ENCODE results near the gene VCAM1. TPM values are rescaled to one million over a fixed set of nuclear protein-coding genes. Genes with fewer than 3 reads are reported as not detected.

Gene VCAM1
- total and polyA plus RNA-seq, 2 of the 8 experiments (the other 6 are each of a cell fraction or from before 2014, with no cell fraction given): 0.21 TPM; not detected in 1

- H2BK15ac ChIP-seq (ENCODE audit: low read length): no peak overlapping the region
- no peak overlapping the region for H2AFZ ChIP-seq (ENCODE audit: low read length)
- no peaks in the 10 kb centered on the region for H3K36me3 ChIP-seq (ENCODE audit: control insufficient read depth in 2 of 4, insufficient read depth in 4 of 4, low read length in 3 of 4)
- H3K27me3 ChIP-seq (replicated peaks in 1 of 4; ENCODE audit: control insufficient read depth in 3 of 4, extremely low read depth in 1 of 4, insufficient read depth in 3 of 4, low read length in 3 of 4): no peaks in the 10 kb centered on the region
- H3K9me3 ChIP-seq (ENCODE audit: insufficient read depth in 2 of 2, low read depth in 1 of 2, low read length in 1 of 2): no peaks in the 10 kb centered on the region
- H3K27ac ChIP-seq (ENCODE audit: low read depth, low read length): no peak overlapping the region
- no peak overlapping the region for H4K91ac ChIP-seq (replicated peaks; ENCODE audit: insufficient read length, low read length)
- no peak overlapping the region for H2BK20ac ChIP-seq (ENCODE audit: low read length)
- H3K4me1 ChIP-seq (replicated peaks in 1 of 4; ENCODE audit: control insufficient read depth in 3 of 4, insufficient read depth in 4 of 4, low read length in 3 of 4): no peaks in the 10 kb centered on the region
- H3K23me2 ChIP-seq (ENCODE audit: low read depth, low read length): no peaks in the 10 kb centered on the region
- H3K4me3 ChIP-seq (ENCODE audit: extremely low read depth in 1 of 4, insufficient read depth in 2 of 4, low read depth in 3 of 4, low read length in 4 of 4): no peak overlapping the region
- H2BK12ac ChIP-seq (ENCODE audit: low read depth, low read length): no peak overlapping the region
- no peak overlapping the region for H2BK5ac ChIP-seq (ENCODE audit: low read depth, low read length)
- H3K56ac ChIP-seq (replicated peaks; ENCODE audit: insufficient read length, low read depth, low read length): no peak overlapping the region
- H3K23ac ChIP-seq (ENCODE audit: insufficient read length): no peak overlapping the region
- H4K8ac ChIP-seq (ENCODE audit: extremely low read depth, insufficient read depth, low read length): no peak overlapping the region
- no peaks in the 10 kb centered on the region for H3K79me2 ChIP-seq (ENCODE audit: control insufficient read depth in 1 of 2, insufficient read depth in 2 of 2, low read length in 2 of 2)
- ChIA-PET CTCF (ENCODE audit: partially characterized antibody) (interaction anchor here (0.6 to 3.1 kb wide), 8 partner anchors 8 to 207 kb away, joined by 3 to 7 read pairs (median 3); no protein-coding TSS in a partner anchor), POLR2A (ENCODE audit: partially characterized antibody) (no interaction called here)
- FAIRE-seq (no peak), DNase-seq (ENCODE audit: low read depth in 1 of 2, low spot score in 2 of 2) (no peak)
- H4K20me1 ChIP-seq (replicated peaks in 1 of 2; ENCODE audit: control insufficient read depth in 1 of 2, insufficient read depth in 2 of 2, low read length in 2 of 2): no peaks in the 10 kb centered on the region
- no peak overlapping the region for H2AK5ac ChIP-seq (ENCODE audit: low read depth, low read length)
- no peak overlapping the region for H3K18ac ChIP-seq (ENCODE audit: extremely low read depth, low read length)
- H3K79me1 ChIP-seq (ENCODE audit: low read depth, low read length): no peaks in the 10 kb centered on the region
- 86 to 100% methylated on average over 1 to 9 of the region's 9 CpGs for WGBS, 2 experiments (ENCODE audit: extremely low coverage in 1 of 2, insufficient coverage in 1 of 2, insufficient read length in 1 of 2, insufficient replicate concordance in 2 of 2, low coverage in 1 of 2, low lambda C conversion rate in 2 of 2, missing lambda C conversion rate in 1 of 2)
- H3K4me2 ChIP-seq (ENCODE audit: insufficient read depth in 1 of 2, low read depth in 2 of 2, low read length in 2 of 2): no peak overlapping the region
- H3K14ac ChIP-seq (ENCODE audit: insufficient read length): no peak overlapping the region
- no peak overlapping the region for H2BK120ac ChIP-seq (replicated peaks; ENCODE audit: low read depth, low read length)
- H3K4ac ChIP-seq (replicated peaks; ENCODE audit: insufficient read length, low read depth, low read length): no peak overlapping the region
- H3K9ac ChIP-seq (replicated peaks in 1 of 4; ENCODE audit: extremely low read depth in 1 of 4, low read depth in 3 of 4, low read length in 3 of 4): no peak overlapping the region
- no peak overlapping the region for H4K5ac ChIP-seq (ENCODE audit: insufficient read length, low read depth, low read length)
- TF ChIP-seq SIX5 (IDR thresholded peaks at IDR 0.05; ENCODE audit: low read depth, low read length) (no peak), EZH2 (IDR thresholded peaks at IDR 0.05; ENCODE audit: low read depth, low read length, severe bottlenecking) (no peak), TCF12 (IDR thresholded peaks at IDR 0.05; ENCODE audit: low read depth, low read length) (no peak), CHD1 (IDR thresholded peaks at IDR 0.05; ENCODE audit: low read depth, low read length) (no peak), BRCA1 (IDR thresholded peaks at IDR 0.05; ENCODE audit: low read depth, low read length) (no peak), EGR1 (IDR thresholded peaks at IDR 0.05; ENCODE audit: borderline replicate concordance, low read depth, low read length) (no peak), SP2 (IDR thresholded peaks at IDR 0.05; ENCODE audit: low read length) (no peak)
These were observed 30.7 kb downstream of the VCAM1 start for GRCh38 chr1:100750005-100750885.

All from H1 (cell line).